ENCODE results near the gene LYPD6B. TPM values are rescaled to one million over a fixed set of nuclear protein-coding genes. Genes with fewer than 3 reads are reported as not detected.

Gene LYPD6B
- polyA plus RNA-seq, 4 donors, result 23.6 to 33.1 (median 31.7) TPM

- DNase-seq (ENCODE audit: low read depth in 4 of 4, low spot score in 2 of 4), result no peak
These were observed 30.7 kb downstream of the LYPD6B start for GRCh38 chr2:149068996-149069888.

GRCh38 chr2:149070681-149071320 is 32.3 kb downstream of the LYPD6B start:
- DNase-seq (ENCODE audit: low read depth in 4 of 4, low spot score in 2 of 4), result no peak

GRCh38 chr2:149075105-149075504 is 36.6 kb downstream of the LYPD6B start:
- no peak for DNase-seq (ENCODE audit: low read depth in 4 of 4, low spot score in 2 of 4)

GRCh38 chr2:149075853-149076252 is 37.4 kb downstream of the LYPD6B start:
- DNase-seq (ENCODE audit: low read depth in 4 of 4, low spot score in 2 of 4), result no peak

GRCh38 chr2:149076863-149077412 is 38.4 kb downstream of the LYPD6B start:
- no peak for DNase-seq (ENCODE audit: low read depth in 4 of 4, low spot score in 2 of 4)

- DNase-seq (ENCODE audit: low read depth in 4 of 4, low spot score in 2 of 4), result no peak
These were observed 39.4 kb downstream of the LYPD6B start for GRCh38 chr2:149077861-149078260.

- no peak for DNase-seq (ENCODE audit: low read depth in 4 of 4, low spot score in 2 of 4)
These were observed 41.6 kb downstream of the LYPD6B start for GRCh38 chr2:149080099-149080498.

- no peak for DNase-seq (ENCODE audit: low read depth in 4 of 4, low spot score in 2 of 4)
These were observed 42.5 kb downstream of the LYPD6B start for GRCh38 chr2:149080971-149081370.

- DNase-seq (ENCODE audit: low read depth in 4 of 4, low spot score in 2 of 4), result no peak
These were observed 43.6 kb downstream of the LYPD6B start for GRCh38 chr2:149082079-149082478.

GRCh38 chr2:149082735-149083134 is 44.2 kb downstream of the LYPD6B start:
- no peak for DNase-seq (ENCODE audit: low read depth in 4 of 4, low spot score in 2 of 4)

- DNase-seq (ENCODE audit: low read depth in 4 of 4, low spot score in 2 of 4), result no peak
These were observed 46.7 kb downstream of the LYPD6B start for GRCh38 chr2:149084924-149085795.

GRCh38 chr2:149087751-149088150 is 49.3 kb downstream of the LYPD6B start:
- no peak for DNase-seq (ENCODE audit: low read depth in 4 of 4, low spot score in 2 of 4)

- no peak for DNase-seq (ENCODE audit: low read depth in 4 of 4, low spot score in 2 of 4)
These were observed 50.6 kb downstream of the LYPD6B start for GRCh38 chr2:149089068-149089467.

GRCh38 chr2:149090706-149091105 is 52.2 kb downstream of the LYPD6B start:
- DNase-seq (ENCODE audit: low read depth in 4 of 4, low spot score in 2 of 4), result no peak

GRCh38 chr2:149093579-149093978 is 55.1 kb downstream of the LYPD6B start:
- DNase-seq (ENCODE audit: low read depth in 4 of 4, low spot score in 2 of 4), result no peak

- no peak for DNase-seq (ENCODE audit: low read depth in 4 of 4, low spot score in 2 of 4)
These were observed 55.9 kb downstream of the LYPD6B start for GRCh38 chr2:149094217-149095015.

GRCh38 chr2:149098701-149099100 is 60.2 kb downstream of the LYPD6B start:
- DNase-seq (ENCODE audit: low read depth in 4 of 4, low spot score in 2 of 4), result no peak

- DNase-seq (ENCODE audit: low read depth in 4 of 4, low spot score in 2 of 4), result no peak
These were observed 60.8 kb downstream of the LYPD6B start for GRCh38 chr2:149099298-149099697.

GRCh38 chr2:149100739-149101699 is 62.5 kb downstream of the LYPD6B start:
- no peak for DNase-seq (ENCODE audit: low read depth in 4 of 4, low spot score in 2 of 4)
